GM12874 (cell line): Measurements from ENCODE around the gene NHLRC2.

Experiments
- CTCF ChIP-seq: IDR thresholded peaks from 2 replicates; pipeline ENCODE4 v1.5.1; 2011; ENCODE audit warnings: low read depth, mild to moderate bottlenecking, control low read depth, low read length, moderate library complexity; ENCODE audit not compliant: insufficient read depth

The NHLRC2 gene

GRCh38 chr10:113882240-113882639, 27.8 kb downstream of the NHLRC2 start:
- TF ChIP-seq CTCF = no peak

GRCh38 chr10:113889911-113890310, 35.5 kb downstream of the NHLRC2 start:
- TF ChIP-seq CTCF = no peak

- TF ChIP-seq CTCF = no peak
These were observed 36.3 kb downstream of the NHLRC2 start for GRCh38 chr10:113890769-113891168.

GRCh38 chr10:113891476-113891875, 37.0 kb downstream of the NHLRC2 start:
- no peak for TF ChIP-seq CTCF

- no peak for TF ChIP-seq CTCF
These were observed 39.1 kb downstream of the NHLRC2 start for GRCh38 chr10:113893570-113893969.

- no peak for TF ChIP-seq CTCF
These were observed 40.1 kb downstream of the NHLRC2 start for GRCh38 chr10:113894581-113894980.

- no peak for TF ChIP-seq CTCF
These were observed 40.6 kb downstream of the NHLRC2 start for GRCh38 chr10:113895018-113895417.
